ENCODE data around the gene LCN9. TPM values are rescaled to one million over a fixed set of nuclear protein-coding genes. Genes with fewer than 3 reads are reported as not detected.
A peak's percentile ranks its signal among the peaks of the same experiment; 100 is the strongest.
"Not testable (repeated sequence)": the region's sequence is repeated elsewhere in the genome, so short reads cannot be mapped to it uniquely, and the experiment has no call there.

Gene LCN9
- total RNA-seq, 2 donors from 2014 or later, result not detected

- Mint-ChIP-seq H3K27me3 (peaks cover 0 to 3% of the 10 kb centered on the region in 2 donors), H3K4me1 (ENCODE audit: low read depth in 2 of 2) (no peaks in the 10 kb centered on the region), H3K9me3 (no peaks in the 10 kb centered on the region), H3K27ac (no peak overlapping the region), H3K36me3 (no peaks in the 10 kb centered on the region), H3K4me3 (no peak overlapping the region)
- ATAC-seq, result no peak
- no peak for DNase-seq (ENCODE audit: low spot score)
These were observed 8.5 kb downstream of the LCN9 start for GRCh38 chr9:135671591-135672041.

GRCh38 chr9:135672786-135673185 lies 9.7 kb downstream of the LCN9 start:
- H3K27me3 Mint-ChIP-seq; H3K27ac Mint-ChIP-seq; ATAC-seq; H3K36me3 Mint-ChIP-seq; H3K4me3 Mint-ChIP-seq; H3K4me1 Mint-ChIP-seq (ENCODE audit: low read depth in 2 of 2); H3K9me3 Mint-ChIP-seq; DNase-seq (ENCODE audit: low spot score): not testable (repeated sequence)

- DNase-seq (ENCODE audit: low spot score), result peak; percentile 38
- Mint-ChIP-seq H3K4me1 (ENCODE audit: low read depth in 2 of 2) (no peaks in the 10 kb centered on the region), H3K36me3 (no peaks in the 10 kb centered on the region), H3K27ac (no peak overlapping the region), H3K4me3 (no peak overlapping the region), H3K9me3 (no peaks in the 10 kb centered on the region), H3K27me3 (peaks cover 0 to 3% of the 10 kb centered on the region in 2 donors)
- ATAC-seq, result no peak
These were observed 10.8 kb downstream of the LCN9 start for GRCh38 chr9:135673941-135674340.

GRCh38 chr9:135674977-135675376 lies 11.9 kb downstream of the LCN9 start:
- ATAC-seq (no peak), DNase-seq (ENCODE audit: low spot score) (no peak)
- Mint-ChIP-seq H3K36me3 (no peaks in the 10 kb centered on the region), H3K4me1 (ENCODE audit: low read depth in 2 of 2) (no peaks in the 10 kb centered on the region), H3K27ac (no peak overlapping the region), H3K4me3 (no peak overlapping the region), H3K9me3 (no peaks in the 10 kb centered on the region), H3K27me3 (peaks cover 0 to 3% of the 10 kb centered on the region in 2 donors)

- H3K27ac Mint-ChIP-seq, result no peak overlapping the region
- H3K4me3 Mint-ChIP-seq, result no peak overlapping the region
- no peak for ATAC-seq
These were observed 13.8 kb downstream of the LCN9 start for GRCh38 chr9:135676891-135677290.

GRCh38 chr9:135677641-135678168 lies 14.6 kb downstream of the LCN9 start:
- DNase-seq (ENCODE audit: low spot score) (no peak), ATAC-seq (no peak)
- H3K36me3 Mint-ChIP-seq, result no peaks in the 10 kb centered on the region
- no peaks in the 10 kb centered on the region for H3K4me1 Mint-ChIP-seq (ENCODE audit: low read depth in 2 of 2)
- H3K27me3 Mint-ChIP-seq, result peaks cover 0 to 5% of the 10 kb centered on the region in 2 donors
- no peaks in the 10 kb centered on the region for H3K9me3 Mint-ChIP-seq
- no peak overlapping the region for H3K27ac Mint-ChIP-seq
- H3K4me3 Mint-ChIP-seq, result no peak overlapping the region

More at GRCh38 chr9:135676891-135677290, 13.8 kb downstream of the LCN9 start:
- Mint-ChIP-seq H3K4me1 (ENCODE audit: low read depth in 2 of 2) (no peaks in the 10 kb centered on the region), H3K36me3 (no peaks in the 10 kb centered on the region), H3K27me3 (peaks cover 0 to 5% of the 10 kb centered on the region in 2 donors), H3K9me3 (no peaks in the 10 kb centered on the region)
- no peak for DNase-seq (ENCODE audit: low spot score)

GRCh38 chr9:135678236-135679017 lies 15.3 kb downstream of the LCN9 start:
- Mint-ChIP-seq H3K27me3 (peaks cover 0 to 5% of the 10 kb centered on the region in 2 donors), H3K36me3 (no peaks in the 10 kb centered on the region), H3K27ac (no peak overlapping the region), H3K4me3 (no peak overlapping the region), H3K4me1 (ENCODE audit: low read depth in 2 of 2) (no peaks in the 10 kb centered on the region), H3K9me3 (no peaks in the 10 kb centered on the region)
- ATAC-seq, result peak in 1 of 2 donors; percentile 4
- DNase-seq (ENCODE audit: low spot score), result no peak

- Mint-ChIP-seq H3K9me3 (no peaks in the 10 kb centered on the region), H3K36me3 (no peaks in the 10 kb centered on the region), H3K4me3 (no peak overlapping the region), H3K27ac (no peak overlapping the region), H3K4me1 (ENCODE audit: low read depth in 2 of 2) (no peaks in the 10 kb centered on the region), H3K27me3 (peaks cover 0 to 2% of the 10 kb centered on the region in 2 donors)
- no peak for DNase-seq (ENCODE audit: low spot score)
- no peak for ATAC-seq
These were observed 16.9 kb downstream of the LCN9 start for GRCh38 chr9:135680056-135680455.

GRCh38 chr9:135681161-135681560 lies 18.1 kb downstream of the LCN9 start:
- Mint-ChIP-seq H3K27me3 (peaks cover 0 to 2% of the 10 kb centered on the region in 2 donors), H3K9me3 (no peaks in the 10 kb centered on the region), H3K27ac (no peak overlapping the region), H3K4me3 (no peak overlapping the region), H3K36me3 (no peaks in the 10 kb centered on the region), H3K4me1 (ENCODE audit: low read depth in 2 of 2) (no peaks in the 10 kb centered on the region)
- ATAC-seq (no peak), DNase-seq (ENCODE audit: low spot score) (no peak)

GRCh38 chr9:135683401-135684034 lies 20.4 kb downstream of the LCN9 start:
- Mint-ChIP-seq H3K36me3 (no peaks in the 10 kb centered on the region), H3K4me3 (no peak overlapping the region), H3K27me3 (peaks cover 0 to 2% of the 10 kb centered on the region in 2 donors), H3K9me3 (no peaks in the 10 kb centered on the region), H3K4me1 (ENCODE audit: low read depth in 2 of 2) (no peaks in the 10 kb centered on the region), H3K27ac (no peak overlapping the region)
- DNase-seq (ENCODE audit: low spot score), result no peak
- ATAC-seq, result no peak

GRCh38 chr9:135684691-135685090 lies 21.6 kb downstream of the LCN9 start:
- Mint-ChIP-seq H3K4me3 (no peak overlapping the region), H3K27me3 (peaks cover 0 to 2% of the 10 kb centered on the region in 2 donors), H3K9me3 (no peaks in the 10 kb centered on the region), H3K27ac (no peak overlapping the region), H3K4me1 (ENCODE audit: low read depth in 2 of 2) (no peaks in the 10 kb centered on the region), H3K36me3 (no peaks in the 10 kb centered on the region)
- DNase-seq (ENCODE audit: low spot score) (no peak), ATAC-seq (no peak)

- no peaks in the 10 kb centered on the region for H3K36me3 Mint-ChIP-seq
- no peak for DNase-seq (ENCODE audit: low spot score)
- no peak overlapping the region for H3K4me3 Mint-ChIP-seq
- no peaks in the 10 kb centered on the region for H3K27me3 Mint-ChIP-seq
- H3K4me1 Mint-ChIP-seq (ENCODE audit: low read depth in 2 of 2), result no peaks in the 10 kb centered on the region
- H3K27ac Mint-ChIP-seq, result no peak overlapping the region
- no peak for ATAC-seq
- no peaks in the 10 kb centered on the region for H3K9me3 Mint-ChIP-seq
These were observed 24.1 kb downstream of the LCN9 start for GRCh38 chr9:135687216-135687615.

- H3K4me1 Mint-ChIP-seq (ENCODE audit: low read depth in 2 of 2), result no peaks in the 10 kb centered on the region
These were observed 25.9 kb downstream of the LCN9 start for GRCh38 chr9:135689011-135689410.

More at GRCh38 chr9:135689011-135689410, 25.9 kb downstream of the LCN9 start:
- ATAC-seq (no peak), DNase-seq (ENCODE audit: low spot score) (no peak)
- Mint-ChIP-seq H3K27ac (no peak overlapping the region), H3K36me3 (no peaks in the 10 kb centered on the region), H3K9me3 (no peaks in the 10 kb centered on the region), H3K27me3 (no peaks in the 10 kb centered on the region), H3K4me3 (no peak overlapping the region)
